GM18511 (cell line): ENCODE measurements around the gene CORO2B.
"Not testable (repeated sequence)": the region's sequence is repeated elsewhere in the genome, so short reads cannot be mapped to it uniquely, and the experiment has no call there.

Experiments used
- ATAC-seq: cut with Tn5 transposase; IDR thresholded peaks from one replicate; pipeline ENCODE4 v1.9.1; 2021; ENCODE audit warnings: mild to moderate bottlenecking, moderate library complexity; ENCODE audit not compliant: unreplicated experiment

CORO2B gene

DNA sequence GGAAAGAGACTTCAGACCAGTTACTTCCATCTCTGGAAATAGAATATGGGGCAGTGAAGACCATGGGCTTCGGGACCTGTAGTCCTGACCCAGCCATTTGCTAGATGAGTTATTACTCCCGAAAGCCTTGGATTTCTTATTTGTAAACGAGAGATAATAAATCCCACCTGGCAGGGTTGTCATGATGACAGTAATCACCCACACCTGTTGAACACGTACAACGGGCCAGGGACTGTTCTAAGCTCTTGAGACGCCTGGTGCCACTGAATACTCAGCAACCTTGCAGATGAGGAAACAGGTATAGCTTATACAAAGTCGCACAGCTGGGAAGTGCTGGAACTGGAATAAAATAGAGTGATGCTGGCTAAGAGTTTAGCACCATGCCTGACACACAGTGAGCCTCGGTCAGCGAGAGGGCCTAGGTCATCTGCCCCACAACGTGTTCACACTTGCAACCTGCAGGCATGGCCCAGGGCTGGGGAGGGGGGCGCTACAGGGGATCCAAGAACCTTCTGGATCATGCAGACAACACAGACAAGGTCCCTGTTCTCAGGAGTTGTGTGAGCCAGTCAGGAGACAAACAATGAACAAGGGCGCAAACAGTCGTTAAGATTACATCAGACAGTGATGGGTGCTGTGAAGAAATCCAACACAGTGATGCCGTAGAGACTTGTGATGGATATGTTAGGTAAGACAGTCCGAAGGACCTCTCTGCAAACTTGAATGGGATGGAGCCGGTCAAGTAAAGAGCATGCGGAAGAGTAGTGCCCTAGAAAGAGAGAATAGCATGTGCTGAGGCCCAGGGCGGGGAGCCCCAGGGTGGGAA lies 89.2 kb downstream of the CORO2B start:
- no peak for ATAC-seq

DNA sequence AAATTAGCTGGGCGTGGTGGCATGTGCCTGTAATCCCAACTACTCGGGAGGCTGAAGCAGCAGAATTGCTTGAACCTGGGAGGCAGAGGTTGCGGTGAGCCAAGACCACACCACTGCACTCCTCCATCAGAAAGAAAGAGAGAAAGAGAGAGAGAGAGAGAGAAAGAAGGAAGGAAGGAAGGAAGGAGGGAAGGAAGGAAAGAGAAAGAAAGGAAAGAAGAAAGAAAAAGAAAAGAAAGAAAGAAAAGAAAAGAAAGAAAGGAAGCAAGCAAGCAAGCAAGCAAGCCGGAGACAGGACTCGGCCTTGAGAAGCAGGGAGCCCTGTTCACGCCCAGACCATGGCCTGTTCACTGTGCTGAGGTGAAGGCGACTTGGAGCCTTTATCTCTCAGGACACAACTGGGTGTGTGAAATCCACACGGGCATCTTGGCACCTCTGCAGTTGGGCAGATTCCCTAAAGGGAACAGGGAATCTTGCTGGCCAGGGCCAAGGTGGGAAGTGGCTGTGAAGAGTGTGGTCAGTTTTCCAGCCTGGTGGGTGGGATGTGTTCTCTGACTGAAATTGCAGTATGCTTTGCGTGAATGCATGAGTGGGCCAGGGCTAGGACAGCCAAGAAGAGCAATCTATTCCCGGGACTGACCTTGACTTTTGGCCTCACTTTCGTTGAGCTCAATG lies 90.3 kb downstream of the CORO2B start:
- ATAC-seq = no peak

DNA sequence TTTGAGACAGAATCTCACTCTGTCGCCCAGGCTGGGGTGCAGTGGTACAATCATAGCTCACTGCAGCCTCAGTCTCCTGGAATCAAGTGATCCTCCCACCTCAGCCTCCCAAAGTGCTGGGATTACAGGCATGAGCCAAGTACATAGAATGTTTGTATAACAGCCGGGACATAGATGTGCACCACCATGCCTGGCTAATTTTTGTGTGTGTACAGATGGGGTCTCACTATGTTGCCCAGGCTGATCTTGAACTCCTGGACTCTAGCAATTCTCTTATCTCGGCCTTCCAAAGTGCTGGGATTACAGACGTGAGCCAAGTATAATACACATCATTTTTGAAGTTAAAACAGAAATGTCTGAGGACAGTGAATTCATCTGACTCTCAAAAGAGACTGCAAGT lies 93.5 kb downstream of the CORO2B start:
- no peak for ATAC-seq

DNA sequence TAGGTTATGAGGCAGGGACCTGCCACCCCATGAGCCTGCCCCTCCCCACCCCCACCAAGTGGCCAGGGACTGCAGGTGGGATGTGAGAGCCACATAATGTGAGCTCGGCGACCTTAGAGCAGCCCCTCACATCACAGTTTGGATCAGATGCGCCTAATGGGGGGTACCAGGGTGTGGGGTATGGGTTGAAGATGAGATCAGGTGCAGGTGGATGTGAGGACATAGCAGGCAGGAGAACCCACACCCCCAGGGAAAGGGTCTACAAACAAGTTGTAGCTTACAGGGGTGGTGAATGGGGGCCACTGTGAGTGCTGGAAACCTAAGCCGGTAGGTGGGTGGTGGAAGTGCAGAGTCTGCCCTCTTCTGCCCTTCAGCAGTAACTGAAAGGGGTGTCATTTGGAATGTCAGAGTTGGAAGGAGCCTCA lies 94.0 kb downstream of the CORO2B start:
- no peak for ATAC-seq

DNA sequence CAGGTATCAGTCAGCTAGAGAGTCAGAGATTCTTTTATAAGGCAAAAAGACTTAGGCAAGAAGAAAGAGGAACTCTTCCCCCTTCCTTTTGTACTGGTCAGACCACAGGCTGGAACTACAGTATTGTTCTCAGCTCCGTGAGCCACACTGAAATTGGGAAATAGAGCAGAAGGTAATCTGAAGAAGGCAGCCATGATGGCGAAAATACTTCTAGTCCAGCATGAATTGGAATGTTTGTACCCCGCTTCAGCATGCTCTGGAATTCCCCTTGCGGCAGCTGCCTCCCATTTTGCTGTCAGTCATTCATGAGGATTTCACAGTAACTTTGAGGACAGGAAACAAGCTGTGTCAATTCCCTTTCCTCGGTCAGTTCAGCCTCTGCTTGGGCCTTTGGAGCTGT lies 96.2 kb downstream of the CORO2B start:
- no peak for ATAC-seq

DNA sequence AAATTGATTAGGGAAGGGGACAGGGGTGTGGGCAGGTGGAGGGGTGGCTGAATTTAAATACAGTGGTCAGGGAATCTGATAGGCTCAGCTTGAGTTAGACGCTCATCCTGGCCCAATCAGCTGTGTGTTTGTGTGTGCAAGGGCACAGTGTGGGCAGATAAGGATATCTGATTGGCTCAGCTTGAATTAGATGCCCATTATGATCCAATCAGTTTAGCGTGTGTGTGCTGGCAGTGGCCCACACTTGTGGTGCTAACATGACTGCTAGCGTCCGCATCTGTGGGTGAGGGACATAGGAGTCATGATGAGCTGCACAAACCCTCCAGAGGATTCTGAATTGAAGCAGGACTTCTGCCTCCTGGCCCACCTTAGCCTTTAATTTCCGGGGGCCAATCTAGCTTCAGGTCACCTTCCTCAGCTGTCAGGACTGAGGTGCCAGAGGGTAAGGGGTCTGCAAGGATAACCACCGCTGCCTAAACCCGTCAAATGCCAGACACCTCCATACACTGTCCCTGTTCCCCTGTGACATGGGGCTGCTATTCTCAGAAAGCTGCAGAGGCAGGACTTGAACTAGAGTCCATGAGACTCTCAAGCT lies 97.3 kb downstream of the CORO2B start:
- no peak for ATAC-seq

DNA sequence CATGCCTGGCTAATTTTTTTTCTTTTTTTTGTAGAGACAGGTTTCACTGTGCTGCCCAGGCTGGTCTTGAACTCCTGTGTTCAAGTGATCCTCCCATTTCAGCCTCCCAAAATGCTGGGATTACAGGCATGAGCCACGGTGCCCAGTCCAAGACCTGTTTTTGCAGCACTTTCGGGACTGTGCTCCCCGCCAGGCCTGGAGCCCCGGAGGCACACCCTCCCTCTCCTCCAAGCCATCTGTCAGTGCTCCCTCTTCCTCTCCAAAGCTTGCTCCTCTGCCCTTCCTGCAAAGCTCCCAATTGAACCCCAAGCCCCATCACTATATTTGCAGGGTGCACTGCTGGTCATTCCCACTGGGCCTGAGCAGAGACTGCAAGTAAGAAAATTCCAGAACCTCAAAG lies 98.1 kb downstream of the CORO2B start:
- ATAC-seq = no peak

DNA sequence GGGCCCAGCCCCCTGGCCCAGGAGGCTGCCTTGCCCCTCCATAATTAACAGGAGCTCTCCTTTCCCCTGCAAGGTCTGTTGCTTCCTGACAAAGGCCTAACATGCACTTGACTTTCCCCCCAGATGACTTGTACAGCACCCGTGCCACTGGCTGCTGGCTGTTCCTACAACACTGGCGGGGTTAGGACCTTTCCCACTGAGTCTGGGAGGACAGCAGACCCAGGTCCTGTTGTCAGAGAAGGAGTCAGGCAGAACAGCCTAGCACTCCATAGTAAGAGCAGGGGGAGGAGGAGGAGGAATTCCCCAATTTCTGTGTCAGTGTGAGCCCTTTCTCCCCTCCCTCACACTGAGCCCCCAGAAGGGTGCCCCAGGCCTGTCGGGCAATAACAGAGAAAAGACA lies 99.2 kb downstream of the CORO2B start:
- ATAC-seq = no peak

DNA sequence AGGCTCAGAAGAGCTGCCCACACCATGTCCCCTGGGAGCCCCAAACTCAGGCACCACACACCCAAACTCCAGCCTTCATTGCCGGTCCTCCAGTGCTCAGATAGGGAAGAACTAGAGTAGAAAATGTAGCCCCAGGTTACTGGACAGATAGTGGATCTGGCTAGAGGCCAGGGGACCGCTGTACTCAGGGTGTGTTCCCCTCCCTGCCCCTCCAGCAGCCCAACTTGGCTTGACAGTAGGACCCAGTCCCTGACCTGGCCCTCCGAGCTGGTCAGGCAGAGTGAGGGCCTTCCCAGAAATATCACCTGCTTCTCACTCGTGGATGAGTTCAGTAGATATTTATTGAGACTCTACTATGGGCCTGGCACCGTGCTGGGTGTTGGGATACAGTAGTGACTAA lies 100.0 kb downstream of the CORO2B start:
- ATAC-seq = no peak

DNA sequence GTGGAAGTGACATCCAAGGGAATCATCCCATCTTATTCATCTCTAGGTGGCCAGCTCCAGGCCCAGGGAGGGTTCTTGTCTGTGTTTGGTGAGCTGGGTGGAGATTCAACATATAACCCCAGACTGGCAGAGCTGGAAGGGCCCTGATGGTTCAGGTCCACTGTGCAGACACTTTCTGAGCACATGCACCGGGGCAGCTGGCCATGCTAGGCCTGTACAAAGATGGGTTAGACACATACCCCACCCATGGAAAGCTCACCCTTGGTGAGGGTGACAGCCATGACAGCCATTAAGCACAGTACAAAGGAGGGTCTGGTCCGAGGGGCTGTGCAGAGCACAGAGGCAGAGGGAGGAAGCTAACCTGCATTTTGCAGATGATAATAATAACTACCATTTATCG lies 100.4 kb downstream of the CORO2B start:
- ATAC-seq = no peak

DNA sequence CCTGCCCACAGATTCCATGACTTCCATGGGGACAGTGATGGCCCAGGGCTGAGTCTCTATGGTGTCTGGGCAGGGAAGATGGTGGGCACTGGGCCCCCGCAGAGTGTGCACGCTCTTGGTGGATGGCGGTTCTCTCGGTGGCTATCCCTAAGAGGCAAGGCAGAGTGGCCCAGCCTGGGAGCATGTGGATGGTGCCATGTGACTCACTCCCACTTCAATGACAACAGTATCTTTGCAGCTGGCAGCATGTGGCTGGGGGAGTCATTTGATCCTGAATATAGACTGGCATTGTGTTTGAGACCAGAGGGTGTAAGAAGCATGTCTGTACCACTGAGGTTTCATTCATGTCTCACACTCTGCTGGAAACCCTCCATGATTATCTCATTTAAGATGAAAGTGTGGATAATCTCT lies 101.2 kb downstream of the CORO2B start:
- no peak for ATAC-seq

DNA sequence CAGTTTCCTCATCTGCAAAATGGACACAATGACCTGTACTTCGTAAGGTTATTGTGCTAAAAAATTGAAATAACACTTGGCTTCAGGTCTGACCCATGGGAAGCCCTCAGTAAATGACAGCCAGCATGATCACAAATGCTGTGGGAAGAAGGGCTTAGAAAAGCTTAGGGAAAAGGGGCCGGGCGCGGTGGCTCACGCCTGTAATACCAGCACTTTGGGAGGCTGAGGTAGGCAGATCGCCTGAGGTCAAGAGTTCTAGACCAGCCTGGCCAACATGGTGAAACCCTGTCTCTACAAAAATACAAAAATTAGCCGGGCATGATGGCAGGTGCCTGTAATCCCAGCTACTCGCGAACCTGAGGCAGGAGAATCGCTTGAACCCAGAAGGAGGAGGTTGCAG lies 102.0 kb downstream of the CORO2B start:
- not testable (repeated sequence) for ATAC-seq

DNA sequence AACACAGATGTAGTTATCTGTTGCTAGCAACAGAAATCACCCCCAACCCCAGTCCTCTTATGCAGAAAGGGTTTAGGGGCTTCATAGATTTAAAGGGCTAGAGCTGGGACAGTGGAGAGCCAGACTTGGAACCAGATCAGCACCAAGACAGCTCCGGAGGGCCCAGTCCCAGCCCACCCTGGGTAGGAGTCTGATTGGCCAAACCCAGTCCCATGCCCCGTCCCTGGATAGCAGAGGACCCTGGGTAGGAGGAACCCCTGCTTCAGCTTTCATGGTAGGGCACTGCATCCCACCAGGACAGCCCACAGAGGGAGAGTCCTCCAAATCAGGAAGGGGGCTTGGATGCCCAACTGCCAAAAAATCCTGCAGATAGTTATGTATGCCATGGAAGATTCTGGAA lies 103.0 kb downstream of the CORO2B start:
- no peak for ATAC-seq

DNA sequence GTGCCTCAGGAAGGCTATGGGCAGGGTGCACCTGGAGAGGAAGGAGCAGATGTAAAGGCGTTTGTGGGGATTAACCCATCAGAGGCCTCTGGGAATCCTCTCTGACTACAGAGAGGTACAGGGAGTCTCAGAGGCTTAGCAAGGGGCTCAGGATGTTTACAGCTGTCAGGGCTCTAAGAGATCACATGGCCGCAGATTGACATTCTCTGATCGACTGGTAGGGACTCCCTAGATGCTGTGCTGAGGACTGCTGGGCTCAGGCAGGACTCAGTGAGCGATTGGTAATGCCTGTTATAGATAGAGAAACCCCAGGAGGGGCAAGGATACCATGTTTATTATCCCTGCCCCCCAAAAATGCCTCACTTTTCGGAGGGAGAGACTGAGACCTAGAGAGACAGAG lies 103.5 kb downstream of the CORO2B start:
- no peak for ATAC-seq

DNA sequence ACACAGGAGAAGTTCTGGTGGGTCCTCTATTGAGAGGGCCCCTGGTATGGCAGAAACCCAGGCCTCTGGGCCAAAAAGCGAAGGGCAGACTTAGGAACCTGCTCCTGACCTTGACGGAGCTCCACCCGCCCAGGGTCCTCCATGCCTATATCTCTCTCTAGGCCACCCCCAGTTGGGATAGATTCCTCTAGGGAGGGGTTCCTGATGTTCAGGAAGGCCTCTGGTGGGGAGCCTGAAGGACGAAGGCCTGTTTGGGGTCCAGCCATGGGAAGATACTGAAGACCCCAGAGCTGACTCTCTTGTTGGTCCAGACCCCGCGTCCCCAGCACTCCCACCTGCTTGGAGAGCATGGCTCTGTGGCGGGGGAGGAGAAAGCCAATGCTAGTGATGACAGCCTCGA lies 104.2 kb downstream of the CORO2B start:
- no peak for ATAC-seq

DNA sequence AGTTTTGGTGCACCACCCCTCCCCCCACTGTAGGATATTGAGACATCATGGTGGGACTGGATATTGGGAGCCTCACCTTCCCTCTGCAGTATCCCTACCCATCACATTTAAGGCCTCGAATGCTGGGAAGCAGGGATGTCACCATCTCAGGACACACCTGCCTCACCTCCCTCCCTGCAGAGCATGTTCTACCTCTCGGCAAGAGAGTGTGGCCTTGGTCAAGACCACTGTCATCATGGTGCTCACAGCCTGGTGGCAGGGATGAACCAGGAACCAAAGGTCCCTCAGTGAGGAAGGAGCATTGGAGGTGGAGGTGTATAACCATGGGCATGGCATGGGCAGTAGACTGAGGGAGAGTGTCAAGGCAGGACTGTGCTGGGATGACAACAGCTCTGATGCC lies 104.8 kb downstream of the CORO2B start:
- no peak for ATAC-seq

DNA sequence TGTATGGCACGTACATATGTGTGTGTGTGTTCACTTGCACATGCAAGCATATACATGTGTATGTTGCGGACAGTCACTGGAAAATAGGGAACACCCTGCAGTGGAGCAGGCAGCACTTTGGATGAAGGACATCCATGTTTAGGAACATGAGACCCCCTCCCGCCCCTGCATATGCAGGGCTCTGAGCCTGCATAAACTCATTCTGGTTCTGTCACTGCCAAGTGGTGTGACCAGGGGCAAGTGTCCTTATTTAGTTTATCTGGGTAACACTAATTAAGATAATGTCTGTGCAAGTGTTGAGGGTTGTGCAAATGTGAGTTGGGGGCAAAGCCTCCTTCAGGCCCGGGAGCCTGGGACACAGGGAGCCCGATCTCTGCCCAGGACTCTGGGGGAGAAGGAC lies 105.7 kb downstream of the CORO2B start:
- no peak for ATAC-seq

DNA sequence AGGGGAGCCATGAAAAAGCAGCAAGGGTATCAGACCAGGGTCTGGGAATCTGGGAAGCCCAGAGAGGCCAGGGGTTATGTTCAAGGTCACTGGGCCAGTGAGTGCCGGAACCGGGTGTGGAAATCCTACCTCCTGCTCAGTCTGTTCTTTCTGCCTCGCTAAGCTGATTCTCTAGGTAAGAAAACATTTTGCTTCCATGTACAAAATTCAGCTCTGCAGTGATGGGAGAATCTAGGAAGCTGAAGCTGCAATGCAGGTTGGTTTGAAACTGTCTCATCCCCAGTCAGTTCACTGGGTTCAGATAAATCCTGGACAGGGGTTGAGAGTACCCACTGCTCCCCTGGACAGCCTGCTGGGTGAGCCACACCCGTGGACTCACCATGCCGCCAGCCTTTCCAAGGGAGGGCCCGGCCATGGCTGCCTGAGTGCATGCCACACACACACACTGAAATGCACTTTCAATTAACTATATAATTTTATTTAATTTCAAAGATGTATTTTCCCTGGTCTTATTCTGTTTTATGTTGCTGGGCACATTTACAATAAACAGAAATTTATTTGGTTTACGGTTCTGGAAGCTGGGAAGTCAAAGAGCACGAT lies 108.4 kb downstream of the CORO2B start:
- ATAC-seq = no peak

DNA sequence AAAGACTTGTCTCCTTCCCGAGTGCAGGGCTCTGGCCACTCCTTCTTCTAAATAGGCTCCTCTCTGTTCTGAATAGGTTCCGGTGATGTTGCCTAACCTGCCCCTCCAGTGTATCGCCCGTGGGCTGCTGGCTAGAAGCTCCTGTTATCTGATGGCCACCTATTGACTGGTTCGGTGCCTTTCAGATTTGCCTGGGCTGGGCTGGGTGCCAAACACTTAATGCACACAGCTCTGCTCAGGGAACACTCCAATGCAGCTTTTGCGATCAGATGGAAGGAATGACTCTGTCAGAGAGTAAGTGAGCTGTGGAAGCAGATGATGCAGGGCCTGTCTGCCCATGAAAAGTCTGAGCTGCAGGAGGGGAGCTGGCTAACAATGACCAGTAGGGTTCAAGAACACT lies 112.9 kb downstream of the CORO2B start:
- no peak for ATAC-seq

DNA sequence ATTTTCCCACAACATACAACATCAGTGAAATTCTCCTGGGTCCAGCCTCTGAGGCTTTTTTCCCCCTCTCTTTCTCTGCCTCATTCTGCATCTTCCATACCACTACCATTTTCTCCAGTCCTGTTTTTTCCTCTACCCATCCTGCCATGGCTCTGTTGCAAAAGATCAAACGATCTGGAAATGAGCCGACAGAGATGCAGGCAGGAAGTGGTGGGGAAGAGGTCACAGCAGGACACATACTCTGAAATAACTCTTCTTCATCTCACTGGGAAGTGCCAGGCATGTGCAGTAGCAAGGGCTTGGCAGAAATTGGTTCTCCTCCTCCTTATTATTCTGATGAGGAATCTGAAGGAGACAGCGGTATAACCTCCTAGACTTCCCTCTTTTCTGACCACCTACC lies 114.3 kb downstream of the CORO2B start:
- no peak for ATAC-seq

DNA sequence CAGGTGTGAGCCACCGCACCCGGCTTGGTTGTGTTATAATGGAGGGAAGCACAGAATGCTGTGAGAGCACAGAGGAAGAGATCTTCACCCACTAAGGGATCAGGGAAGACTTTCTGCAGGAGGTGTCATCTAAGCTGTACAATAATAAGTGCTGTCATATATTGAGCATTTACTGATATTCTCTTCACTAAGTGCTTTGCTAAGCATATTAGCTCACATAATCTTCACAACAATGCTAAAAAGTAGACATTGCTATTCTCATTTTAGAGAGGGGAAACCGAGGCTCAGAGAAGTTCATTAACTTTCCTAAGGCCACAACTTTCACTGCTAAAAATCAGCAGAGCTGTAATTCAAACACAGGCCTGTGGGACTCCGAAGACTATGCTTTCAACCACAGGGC lies 115.3 kb downstream of the CORO2B start:
- no peak for ATAC-seq

DNA sequence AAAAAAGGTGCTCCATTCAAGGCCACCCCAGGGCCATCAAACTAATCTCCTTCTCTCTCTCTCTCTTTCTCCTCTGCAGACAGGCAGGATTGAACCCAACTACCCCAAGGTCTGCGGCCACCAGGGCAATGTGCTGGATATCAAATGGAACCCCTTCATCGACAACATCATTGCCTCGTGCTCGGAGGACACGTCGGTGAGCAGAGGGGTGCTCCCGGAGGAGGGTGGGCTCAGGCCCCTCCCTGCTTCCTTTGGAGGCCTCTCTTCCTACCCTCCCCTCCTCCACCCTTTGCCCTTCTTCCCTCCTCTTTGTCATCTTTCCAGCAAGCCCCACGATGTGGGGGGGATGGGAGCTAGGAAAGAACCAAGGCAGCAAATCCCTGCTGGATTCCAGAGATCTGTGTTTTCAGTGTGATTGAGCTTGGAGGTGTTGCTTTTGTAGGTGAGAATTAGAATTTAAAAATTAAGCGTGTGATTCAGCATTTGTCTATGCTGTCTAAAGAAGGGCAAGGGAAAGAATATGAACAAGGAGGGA lies 116.3 kb downstream of the CORO2B start:
- no peak for ATAC-seq
